Right ventricle myocardium inferior (tissue), 1 donor: ENCODE data around the gene CA11. TPM values are rescaled to one million over a fixed set of nuclear protein-coding genes. Genes with fewer than 3 reads are reported as not detected.
"Not testable (repeated sequence)": the region's sequence is repeated elsewhere in the genome, so short reads cannot be mapped to it uniquely, and the experiment has no call there.

Experiments used
- ATAC-seq: fragments of 200-7000 bp; cut with Tn5 transposase; one replicate; pipeline ENCODE4 v1.9.1; 2020; ENCODE audit warnings: mild to moderate bottlenecking, moderate library complexity
- DNase-seq: peaks from one replicate; pipeline ENCODE4 v3.0.0; 2021; ENCODE audit errors: missing footprints
- intact Hi-C: fragments of 100-400 bp; cut with DNase I; formaldehyde crosslinking; loops from one replicate; pipeline ENCODE4 v1.11.0; 2022
- long read RNA-seq: library from polyadenylated mRNA; unstranded; transcript quantifications from one replicate; pipeline ENCODE4 v2.0.0, GENCODE V29; 2021
- total RNA-seq: library from RNA; stranded (reverse); fragmentation: NEBNext Ultra II Directional; extraction: Animal tissue kit (Norgen Biotek cat#: 25700); gene quantifications from one replicate; pipeline ENCODE4 v1.2.1, GENCODE V29; 2021
- donor health status: DM: no; HTN: yes; CAD: no; lungs with severe emphysema.

The CA11 gene
- 8.4 TPM for total RNA-seq
- long read RNA-seq, partial matches to known transcripts, result 0 of 4 reads
- long read RNA-seq, other reads (novel, unspliced or antisense), result 0 of 4 reads

DNA sequence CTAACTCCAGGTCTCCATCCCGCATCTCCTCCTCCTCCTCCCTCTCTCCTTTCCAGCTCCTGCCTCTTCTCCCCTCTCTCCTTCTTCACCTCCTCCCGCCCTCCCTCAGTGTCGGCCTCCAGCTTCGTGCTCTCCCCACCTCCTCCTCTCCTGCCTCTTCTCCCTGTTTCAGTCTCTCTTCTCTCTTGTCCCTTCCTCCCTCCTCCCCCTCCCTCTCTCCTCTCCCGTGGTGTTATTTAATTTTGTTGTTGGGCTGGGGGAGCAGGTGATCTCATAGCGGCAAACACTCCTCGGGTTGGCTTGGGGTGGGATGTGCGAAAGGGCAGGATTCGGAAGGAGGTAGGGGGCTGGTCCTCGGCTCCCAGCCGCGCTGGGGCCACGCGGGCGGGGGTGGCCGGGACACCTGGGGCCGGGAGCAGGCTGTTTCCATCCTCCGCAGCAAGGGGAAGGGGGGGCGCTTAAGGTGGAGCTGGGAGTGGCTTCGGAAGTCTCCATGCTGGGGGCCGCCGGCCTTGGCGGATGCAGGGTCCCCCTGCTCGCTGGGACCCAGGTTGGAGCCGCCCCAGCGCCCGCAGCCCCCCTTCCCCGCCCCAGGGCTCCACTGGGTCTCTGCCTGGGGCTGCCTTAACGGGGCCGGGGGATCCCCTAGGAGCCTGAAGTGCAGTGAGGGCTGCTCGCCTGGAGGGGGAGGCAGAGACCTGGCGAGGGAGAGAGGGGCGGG lies at the start of gene CA11:
Gene CA11 (minus strand): TSS at position 187 of the 721 bp plus-strand sequence. CDS start 555 bp downstream, outside the sequence.
- ATAC-seq (peak; percentile 92), DNase-seq (peak; percentile 87)
- intact Hi-C loops, result loop anchor here (1.0 to 5.0 kb wide), 3 partner anchors 29 to 196 kb away; no protein-coding TSS in a partner anchor

- ATAC-seq, DNase-seq, intact Hi-C loops: not testable (repeated sequence)
These were observed 47.6 kb upstream of the CA11 start for GRCh38 chr19:48693629-48694028.

GRCh38 chr19:48689449-48689848 lies 43.5 kb upstream of the CA11 start:
- DNase-seq (no peak), ATAC-seq (no peak)
- intact Hi-C loops, result no loop called here

GRCh38 chr19:48687776-48688175 lies 41.8 kb upstream of the CA11 start:
- no peak for ATAC-seq
- intact Hi-C loops, result no loop called here
- no peak for DNase-seq

DNA sequence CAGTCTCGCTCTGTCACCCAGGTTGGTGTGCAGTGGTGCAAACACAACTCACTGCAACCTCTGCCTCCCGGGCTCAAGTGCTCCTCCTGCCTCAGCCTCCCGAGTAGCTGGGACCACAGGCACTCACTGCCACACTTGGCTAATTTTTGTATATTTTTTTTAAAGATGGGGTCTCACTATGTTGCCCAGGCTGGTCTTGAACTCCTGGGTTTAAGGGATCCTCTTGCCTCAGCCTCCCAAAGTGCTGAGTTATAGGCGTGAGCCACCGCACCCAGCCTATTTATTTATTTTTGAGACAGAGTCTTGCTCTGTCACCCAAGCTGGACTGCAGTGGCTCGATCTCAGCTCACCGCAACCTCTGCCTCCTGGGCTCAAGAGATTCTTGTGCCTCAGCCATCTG lies 40.6 kb upstream of the CA11 start:
- ATAC-seq, intact Hi-C loops, DNase-seq: not testable (repeated sequence)

DNA sequence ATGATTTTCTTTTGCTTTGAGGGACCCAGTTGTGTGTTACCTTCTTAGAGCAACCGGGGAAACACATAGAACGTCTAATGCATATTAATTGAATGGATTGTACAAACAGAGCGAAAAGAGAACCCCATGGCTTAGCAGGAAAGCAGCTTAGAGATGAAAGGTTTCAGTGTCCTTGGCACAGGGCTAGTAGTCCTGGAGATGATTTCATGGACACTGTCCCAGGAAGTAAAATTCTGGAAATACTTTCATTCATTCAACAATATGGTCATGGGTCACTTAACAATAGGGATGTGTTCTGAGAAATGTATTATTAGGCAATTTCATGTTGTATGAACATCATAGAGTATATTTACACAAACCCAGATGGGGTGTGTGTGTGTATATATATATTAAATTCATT lies 40.1 kb upstream of the CA11 start:
- DNase-seq (no peak), ATAC-seq (no peak)
- intact Hi-C loops, result no loop called here

DNA sequence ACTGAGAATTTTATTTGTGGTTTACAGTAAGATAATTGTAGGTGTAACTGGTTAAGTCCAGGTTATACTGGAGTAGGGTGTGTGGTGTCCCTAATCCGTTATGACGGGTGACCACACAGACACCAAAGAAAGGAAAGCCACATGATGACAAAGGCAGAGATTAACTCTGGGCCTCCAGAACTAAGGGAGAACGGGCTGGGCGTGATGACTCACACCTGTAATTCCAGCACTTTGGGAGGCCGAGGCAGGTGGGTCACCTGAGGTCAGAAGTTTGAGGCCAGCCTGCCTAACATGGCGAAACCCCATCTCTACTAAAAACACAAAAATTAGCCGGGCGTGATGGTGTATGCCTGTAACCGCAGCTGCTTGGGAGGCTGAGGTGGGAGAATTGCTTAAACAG lies 39.6 kb upstream of the CA11 start:
- DNase-seq, result no peak
- intact Hi-C loops, result no loop called here
- ATAC-seq, result no peak

DNA sequence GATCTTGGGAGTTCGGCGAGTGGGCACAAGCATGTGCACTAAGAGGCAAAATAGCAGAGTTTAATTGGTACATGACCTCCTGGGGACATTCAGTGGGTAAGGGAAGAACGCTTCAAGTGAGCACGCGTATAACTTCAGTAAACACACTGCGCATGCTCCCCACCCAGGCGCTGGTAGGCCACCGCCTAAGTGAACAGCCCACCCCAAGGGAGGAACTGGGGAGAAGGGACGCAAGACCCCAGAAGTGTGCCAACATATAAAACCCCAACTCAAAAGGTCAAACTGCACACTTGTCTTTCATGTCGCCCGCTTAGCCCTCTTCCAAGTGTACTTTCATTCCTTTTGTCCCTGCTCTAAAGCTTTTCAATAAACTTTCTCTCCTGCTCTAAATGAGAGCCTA lies 37.4 kb upstream of the CA11 start:
- intact Hi-C loops, result no loop called here
- ATAC-seq, result peak; percentile 65
- DNase-seq, result peak; percentile 87

DNA sequence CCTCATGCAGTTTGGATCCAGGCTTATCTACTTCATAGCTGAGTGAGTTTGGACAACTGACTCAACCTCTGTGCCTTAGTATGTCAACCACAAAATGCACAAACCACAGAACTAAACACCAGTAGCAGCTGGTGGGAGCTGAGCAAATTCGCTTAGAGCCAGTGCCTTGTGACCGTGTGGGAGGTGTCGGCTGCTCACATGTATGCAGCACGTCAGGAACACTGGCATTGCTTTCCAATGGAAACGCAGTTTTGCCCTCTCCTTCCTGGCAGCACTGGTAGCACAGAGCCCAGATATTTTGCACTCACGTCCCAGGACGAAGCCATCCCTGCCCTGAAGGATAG lies 35.1 kb upstream of the CA11 start:
- ATAC-seq (no peak), DNase-seq (no peak)
- intact Hi-C loops, result no loop called here

- intact Hi-C loops, result no loop called here
- DNase-seq (no peak), ATAC-seq (no peak)
These were observed 34.6 kb upstream of the CA11 start for GRCh38 chr19:48680436-48681126.

DNA sequence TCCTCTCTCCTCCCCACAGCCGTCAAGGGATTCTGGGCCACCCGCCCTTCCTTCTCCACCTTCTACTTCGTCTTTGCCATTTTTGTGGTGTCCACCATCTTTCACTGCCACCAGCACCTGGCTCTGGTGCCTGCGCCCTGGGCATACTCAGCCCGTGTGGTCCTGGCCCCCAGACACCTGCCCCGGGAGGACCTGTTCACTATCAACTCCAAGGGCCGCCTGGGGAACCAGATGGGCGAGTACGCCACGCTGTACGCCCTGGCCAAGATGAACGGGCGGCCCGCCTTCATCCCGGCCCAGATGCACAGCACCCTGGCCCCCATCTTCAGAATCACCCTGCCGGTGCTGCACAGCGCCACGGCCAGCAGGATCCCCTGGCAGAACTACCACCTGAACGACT lies 34.0 kb upstream of the CA11 start:
- ATAC-seq, intact Hi-C loops, DNase-seq: not testable (repeated sequence)

DNA sequence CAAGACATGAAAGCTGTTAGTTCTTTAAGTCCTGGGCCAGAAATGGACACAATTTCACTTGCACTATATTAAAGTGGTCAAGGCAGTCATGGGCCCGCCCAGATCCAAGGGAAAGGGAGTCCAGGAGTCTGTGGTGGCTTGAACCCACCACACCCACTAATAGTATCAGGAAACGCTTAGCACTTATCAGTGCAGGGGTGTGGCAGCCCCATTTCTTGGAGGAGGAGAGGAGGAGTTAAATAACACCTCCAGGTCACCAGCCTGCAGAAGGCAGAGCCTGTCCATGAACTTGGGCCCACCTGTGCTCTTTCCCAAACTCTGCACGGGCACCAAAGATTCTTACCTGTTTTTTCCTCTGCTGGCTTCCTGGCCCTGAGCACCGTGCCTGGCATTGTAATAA lies 32.2 kb upstream of the CA11 start:
- DNase-seq, result no peak
- ATAC-seq, result no peak
- intact Hi-C loops, result loop anchor here (5.0 kb wide), 1 partner anchor 104 kb away; no protein-coding TSS in a partner anchor

DNA sequence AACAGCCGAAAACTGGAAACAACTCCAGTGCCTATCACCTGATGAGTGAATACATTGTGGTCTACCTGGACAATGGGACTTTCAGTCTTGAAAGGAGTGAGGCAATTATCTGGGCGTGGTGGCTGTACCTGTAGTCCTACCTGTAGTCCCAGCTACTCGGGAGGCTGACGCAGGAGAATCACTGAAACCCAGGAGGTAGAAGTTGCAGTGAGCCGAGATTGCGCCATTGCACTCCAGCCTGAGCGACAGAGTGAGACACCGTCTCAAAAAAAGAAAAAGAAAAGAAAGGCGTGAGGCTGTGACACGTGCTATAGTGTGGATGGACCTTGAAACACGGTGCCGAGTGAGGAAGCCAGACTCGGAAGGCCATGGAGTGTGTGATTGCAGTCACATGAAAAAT lies 30.9 kb upstream of the CA11 start:
- ATAC-seq (no peak), DNase-seq (no peak)
- intact Hi-C loops, result loop anchor here (5.0 kb wide), 1 partner anchor 105 kb away; no protein-coding TSS in a partner anchor

DNA sequence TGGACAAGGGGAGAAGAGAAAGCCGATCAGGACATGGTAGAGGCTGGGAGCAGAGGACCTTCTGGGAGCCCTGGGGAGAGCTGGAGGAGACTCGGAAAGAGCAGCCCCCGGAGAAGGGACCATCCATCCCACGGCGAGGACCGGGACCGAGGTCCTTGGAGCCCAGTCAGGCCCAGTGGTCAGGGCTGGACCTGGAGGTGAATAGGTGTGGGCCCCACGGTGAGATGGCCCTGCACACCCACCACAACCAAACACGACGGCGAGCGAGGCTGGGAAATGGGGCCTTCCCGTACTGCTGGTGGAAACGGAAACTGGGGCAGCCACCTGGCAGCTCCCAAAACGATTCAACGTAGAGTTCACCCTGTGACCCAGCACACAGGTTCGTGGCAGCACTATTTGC lies 30.5 kb upstream of the CA11 start:
- ATAC-seq (no peak), DNase-seq (no peak)
- intact Hi-C loops, result loop anchor here (5.0 kb wide), 1 partner anchor 106 kb away; no protein-coding TSS in a partner anchor

DNA sequence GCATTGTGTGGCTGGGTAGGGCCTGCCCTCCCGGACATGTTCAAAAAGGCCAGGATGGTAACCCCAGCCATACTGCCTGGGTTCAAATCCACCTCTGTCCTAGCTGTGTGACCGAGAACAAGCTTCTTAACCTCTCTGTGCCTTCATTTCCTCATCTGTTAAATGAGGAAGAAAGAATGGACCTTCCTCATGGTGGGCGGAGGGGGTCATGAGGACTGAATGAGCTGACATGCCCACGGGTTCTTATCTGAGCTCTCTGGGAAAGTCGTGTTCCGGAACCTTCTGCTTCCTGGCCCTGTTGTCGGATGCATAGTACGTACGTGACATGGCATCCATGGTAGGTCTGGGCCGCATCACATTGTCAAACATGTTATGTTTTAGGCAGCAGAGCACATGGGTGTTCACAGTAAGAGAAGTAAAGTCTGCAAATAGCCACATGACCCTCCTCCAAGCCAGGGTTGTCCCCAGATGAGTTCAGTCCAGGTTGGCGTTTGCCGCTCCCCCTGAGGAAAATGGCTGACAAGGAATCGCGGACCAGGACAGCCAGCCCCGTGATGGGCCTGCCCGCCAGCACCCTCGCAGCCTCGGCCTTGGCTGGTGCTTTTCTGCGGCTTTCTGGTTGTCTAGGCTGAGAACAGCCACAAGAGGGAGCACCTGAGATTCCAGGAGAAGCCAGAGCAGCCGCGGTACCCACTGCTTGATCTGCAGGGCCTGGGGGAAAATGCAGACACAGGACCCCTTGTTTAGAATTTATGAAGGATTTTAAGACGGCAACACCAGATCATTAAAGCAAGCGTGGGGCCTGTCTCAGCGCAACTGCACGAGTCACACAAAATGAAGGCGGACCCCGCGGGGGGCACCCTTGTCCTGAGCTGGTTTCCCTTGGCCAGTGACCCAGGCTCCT lies 29.2 kb upstream of the CA11 start:
- DNase-seq, result peak; percentile 80
- intact Hi-C loops, result loop anchor here (1.0 to 5.0 kb wide), 3 partner anchors 29 to 107 kb away; partner anchors contain the start of gene CA11
- peak; percentile 80 for ATAC-seq

- intact Hi-C loops, result loop anchor here (2.0 kb wide), 1 partner anchor 38 kb away; no protein-coding TSS in a partner anchor
- no peak for ATAC-seq
- no peak for DNase-seq
These were observed 28.3 kb upstream of the CA11 start for GRCh38 chr19:48674216-48674809.

DNA sequence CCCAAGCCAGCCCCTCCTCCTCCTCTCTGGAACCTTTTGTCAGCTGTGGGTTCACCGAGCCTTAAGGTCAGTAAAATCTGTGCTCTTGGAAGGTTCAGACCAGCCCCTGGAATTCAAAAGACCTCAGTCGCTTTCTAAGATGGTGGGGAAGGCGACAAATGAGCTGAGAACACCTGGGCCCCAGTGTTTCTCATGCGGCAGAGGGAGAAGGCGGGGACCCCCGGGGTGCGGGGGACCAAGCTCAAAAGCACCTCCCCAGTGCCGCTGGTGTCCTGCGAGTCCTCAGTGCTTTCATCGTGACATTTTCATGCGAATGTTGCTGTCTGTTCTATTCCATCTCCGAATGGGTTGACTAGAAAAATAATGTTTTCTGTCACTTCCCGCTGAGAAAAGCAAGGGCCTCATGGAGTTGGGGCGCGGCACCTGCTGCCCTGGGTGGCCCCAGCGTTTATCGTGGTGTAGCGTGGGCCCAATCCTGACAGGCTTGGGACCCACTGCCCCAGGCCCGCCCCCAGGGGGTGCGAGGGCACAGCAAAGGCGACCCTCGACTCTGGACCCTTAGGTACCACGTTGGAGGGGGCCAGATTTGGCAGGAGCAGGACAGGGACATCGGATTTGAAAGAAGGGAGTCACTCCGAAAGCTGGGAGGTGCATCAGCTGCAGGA lies 27.6 kb upstream of the CA11 start:
- no peak for ATAC-seq
- intact Hi-C loops, result loop anchor here (2.0 kb wide), 1 partner anchor 39 kb away; no protein-coding TSS in a partner anchor

DNA sequence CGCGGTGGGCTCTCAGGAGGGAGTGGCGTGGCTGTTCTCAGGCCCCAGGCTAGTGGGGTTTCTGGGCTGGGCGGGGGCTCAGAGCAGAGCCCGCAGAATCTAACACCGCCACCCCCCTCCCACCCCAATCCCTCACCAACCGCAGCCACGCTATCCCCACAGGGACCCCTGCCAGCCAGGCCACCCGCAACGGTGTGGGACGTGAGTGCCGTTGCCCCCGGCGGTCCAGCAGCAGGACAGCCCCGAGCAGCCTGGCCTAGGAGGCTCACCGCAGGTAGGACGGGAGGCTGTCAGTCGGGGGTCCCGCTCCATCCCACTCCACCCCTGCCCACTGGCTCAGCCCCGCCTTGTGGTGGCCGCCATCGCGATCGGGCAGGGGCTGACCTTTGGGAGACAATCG lies 27.0 kb upstream of the CA11 start, which contains the start of gene NTN5:
Gene NTN5 (minus strand): TSS at position 24 of the 400 bp plus-strand sequence. CDS start 2,031 bp downstream, outside the sequence.
- ATAC-seq (no peak), DNase-seq (no peak)
- intact Hi-C loops, result no loop called here

More for the DNA sequence above, 27.6 kb upstream of the CA11 start:
- no peak for DNase-seq
